HG03575 (cell line): ENCODE measurements around the gene SRSF1.
"Not testable (repeated sequence)": the region's sequence is repeated elsewhere in the genome, so short reads cannot be mapped to it uniquely, and the experiment has no call there.

Experiments
- ATAC-seq: cut with Tn5 transposase; IDR thresholded peaks from one replicate; pipeline ENCODE4 v1.9.1; 2021; ENCODE audit not compliant: unreplicated experiment, insufficient number of reproducible peaks, low FRiP score; ENCODE audit errors: extremely low read depth

SRSF1 gene

DNA sequence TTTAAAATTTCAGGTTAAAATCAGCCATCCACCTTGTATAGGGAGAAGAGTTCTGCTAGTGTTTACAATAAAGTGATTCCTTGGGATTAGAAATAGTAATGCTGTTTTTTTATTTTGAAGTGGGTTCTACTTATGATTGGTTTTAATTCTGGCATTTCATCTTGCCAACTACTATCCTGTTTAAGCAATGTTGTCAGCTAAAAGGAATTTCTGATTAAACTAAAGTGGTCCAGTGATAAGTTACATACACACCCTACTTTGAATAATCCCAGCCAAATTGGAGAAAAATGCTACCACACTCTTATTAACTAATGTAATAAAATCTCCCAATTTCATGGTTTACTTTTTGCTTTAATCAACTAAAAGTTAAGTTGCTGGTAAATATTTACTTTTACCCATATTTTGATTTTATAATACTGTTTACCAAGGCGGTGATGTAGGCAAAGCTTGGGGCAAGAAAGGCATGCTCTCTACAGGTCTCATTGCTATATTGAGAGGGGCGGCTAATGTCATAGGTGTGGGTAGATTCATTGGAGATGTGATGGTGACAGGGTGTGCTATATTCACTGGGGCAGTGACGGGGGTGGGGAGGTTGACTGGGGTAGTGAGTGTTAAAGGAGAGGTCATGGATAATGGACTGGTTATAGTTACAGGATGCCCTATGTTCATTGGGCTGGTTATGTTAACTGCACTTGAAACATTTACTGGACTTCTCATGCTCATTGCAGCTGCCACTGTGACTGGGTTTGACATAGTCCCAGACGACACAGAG lies 32.8 kb downstream of the SRSF1 start:
- not testable (repeated sequence) for ATAC-seq

DNA sequence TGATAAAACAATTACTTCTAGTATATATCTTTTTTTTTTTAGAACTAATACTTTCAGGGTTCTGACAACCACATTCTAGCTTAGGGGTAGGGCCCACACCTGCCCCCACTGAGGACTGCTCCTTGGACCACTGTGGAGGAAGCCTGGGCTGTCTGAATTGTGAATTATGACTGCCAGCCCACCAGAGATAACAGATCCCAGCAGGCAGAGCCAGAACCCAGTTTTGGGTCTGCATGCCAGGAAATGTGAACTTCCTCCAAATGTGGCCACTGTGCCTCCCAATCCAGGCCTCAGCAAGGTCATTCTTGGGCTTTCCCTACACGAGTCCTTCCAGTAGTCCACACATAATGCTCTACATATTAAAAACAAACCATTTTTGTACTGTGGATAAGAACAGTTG lies 34.9 kb downstream of the SRSF1 start:
- no peak for ATAC-seq

DNA sequence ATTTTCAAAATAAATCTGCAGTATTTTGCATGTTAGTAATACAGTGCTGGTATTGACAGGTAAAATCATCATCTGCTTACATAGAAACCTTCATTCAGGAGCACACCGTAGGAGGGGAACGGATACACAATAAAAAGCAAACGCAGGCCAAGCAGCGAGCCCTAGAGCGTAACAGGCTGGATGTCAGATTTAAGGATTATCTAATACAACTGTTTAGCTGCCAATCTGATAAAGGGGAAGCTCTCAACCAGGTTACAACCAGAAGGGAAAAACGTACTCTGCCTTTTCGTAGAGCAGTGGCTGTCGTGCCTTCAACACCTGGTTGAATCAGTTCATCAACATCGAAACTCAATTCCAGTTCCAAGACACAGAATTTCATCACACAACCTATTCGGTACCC lies 35.5 kb downstream of the SRSF1 start:
- no peak for ATAC-seq

DNA sequence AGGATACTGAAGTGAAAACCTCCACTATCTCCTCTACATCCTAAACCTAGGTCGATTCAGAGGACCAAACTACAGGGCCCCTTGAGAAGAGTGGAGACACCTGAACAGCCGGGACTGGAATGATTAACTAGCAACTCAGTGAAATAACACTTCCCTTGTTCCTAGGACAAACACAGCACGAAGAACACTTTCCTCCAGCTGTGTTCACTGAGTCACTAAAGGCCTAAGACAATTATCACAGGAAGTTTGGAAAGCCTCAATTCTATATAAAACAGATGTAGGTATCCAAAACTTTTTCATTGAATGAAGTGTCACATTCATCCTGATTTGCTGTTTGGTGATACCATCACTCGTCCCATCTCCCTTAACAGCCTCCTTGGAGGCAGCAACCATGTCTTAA lies 36.3 kb downstream of the SRSF1 start:
- no peak for ATAC-seq

DNA sequence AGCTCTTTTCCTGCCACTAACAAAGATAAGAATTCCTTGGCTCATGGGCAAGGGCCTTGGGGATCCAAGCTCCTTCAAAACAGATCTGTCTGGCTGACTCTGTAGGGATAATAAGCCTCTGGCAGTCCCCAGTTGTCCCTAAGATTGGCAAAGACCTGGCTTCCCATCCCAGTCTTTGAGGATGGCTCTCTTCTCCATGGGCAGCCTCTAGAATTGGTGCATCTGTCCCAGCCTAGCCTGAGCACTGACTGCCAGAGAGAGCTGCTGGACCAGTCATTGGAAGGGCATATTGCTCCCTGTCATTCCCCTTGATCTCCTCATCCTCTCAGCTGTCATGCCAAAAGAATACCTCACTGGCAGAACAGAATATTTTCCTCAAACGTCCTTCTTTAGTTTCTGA lies 38.6 kb downstream of the SRSF1 start:
- no peak for ATAC-seq

DNA sequence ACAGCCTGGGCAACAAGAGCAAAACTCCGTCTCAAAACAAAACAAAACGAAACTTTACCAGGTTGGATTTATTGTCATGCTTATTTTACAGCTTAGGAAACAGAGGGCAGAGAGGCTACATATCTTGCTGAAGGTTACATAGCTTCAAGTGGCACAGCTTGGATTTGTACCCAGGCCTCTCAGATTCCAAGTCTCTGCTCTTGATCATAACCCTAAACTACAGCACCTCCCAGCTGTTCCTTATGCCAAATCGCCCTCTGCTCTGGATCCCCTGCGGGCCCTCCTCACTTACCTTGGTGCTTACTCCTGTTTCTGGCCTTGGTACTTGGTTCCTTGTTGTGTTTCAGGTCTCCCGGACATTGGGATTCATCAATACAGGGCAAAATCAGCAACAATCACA lies 40.2 kb downstream of the SRSF1 start:
- no peak for ATAC-seq

DNA sequence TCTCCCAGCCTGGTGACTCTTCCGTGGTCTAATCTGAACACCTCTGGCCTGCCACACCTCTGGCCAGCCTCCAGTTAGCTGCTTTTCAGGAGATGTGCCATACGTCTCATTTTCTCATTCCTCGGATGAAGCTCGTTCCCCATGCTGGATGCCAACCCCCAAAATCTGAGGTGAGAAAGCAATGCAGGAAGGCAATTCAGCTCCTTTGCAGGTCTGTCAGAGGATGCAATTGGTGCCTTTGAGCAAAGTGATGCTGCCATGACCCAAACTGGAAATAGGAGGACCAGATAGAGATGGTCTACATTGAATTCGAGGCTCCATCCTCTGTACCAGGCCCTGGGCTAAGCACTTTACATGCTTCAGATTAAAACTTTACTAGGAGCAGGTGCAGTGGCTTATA lies 40.8 kb downstream of the SRSF1 start:
- ATAC-seq, result no peak

DNA sequence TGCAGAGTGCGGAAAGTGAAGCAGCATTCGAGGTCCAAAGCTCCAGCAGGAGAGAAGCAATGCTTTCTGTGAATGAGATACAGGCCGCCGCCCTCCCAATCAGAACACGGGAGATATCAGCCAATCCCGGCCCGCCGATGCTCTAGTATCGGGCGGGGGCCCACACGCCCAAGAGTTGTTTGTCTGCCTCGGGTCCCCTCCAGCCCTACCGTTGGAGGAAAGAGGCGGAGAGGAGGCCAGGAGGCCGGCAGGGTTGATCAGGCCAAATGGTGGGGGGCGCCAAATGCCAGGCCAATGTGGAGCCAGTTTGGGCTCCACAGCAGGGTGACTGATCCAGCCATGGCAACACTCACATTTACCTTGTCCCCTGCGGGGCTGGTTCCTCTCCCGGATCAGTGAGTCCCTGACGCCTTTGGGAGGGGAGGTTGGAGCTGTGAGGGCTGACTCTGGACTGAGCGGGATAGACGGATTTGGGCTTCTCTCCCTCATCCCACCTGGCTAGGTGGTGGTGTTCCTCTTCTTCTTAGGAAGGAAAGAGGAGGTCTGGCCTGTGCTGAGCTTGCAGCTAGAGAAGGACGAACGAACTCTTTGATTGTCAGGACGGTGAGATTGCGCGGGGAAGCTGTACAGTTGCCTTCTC lies 41.4 kb downstream of the SRSF1 start:
- ATAC-seq, result no peak

DNA sequence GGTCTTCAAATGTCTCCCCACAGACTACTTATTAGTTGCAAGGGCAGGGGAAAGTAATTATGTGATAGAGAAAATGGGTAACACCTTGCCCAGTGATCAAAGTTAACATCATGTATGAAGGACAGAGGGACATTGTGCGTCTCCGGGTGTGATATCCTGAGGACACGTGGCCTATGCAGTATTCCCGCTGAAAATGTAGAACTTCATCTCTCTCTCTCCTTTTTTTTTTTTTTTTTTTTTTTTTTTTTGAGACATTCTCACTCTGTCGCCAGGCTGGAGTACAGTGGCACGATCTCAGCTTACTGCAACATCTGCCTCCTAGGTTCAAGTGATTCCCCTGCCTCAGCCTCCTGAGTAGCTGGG lies 43.9 kb downstream of the SRSF1 start:
- no peak for ATAC-seq

DNA sequence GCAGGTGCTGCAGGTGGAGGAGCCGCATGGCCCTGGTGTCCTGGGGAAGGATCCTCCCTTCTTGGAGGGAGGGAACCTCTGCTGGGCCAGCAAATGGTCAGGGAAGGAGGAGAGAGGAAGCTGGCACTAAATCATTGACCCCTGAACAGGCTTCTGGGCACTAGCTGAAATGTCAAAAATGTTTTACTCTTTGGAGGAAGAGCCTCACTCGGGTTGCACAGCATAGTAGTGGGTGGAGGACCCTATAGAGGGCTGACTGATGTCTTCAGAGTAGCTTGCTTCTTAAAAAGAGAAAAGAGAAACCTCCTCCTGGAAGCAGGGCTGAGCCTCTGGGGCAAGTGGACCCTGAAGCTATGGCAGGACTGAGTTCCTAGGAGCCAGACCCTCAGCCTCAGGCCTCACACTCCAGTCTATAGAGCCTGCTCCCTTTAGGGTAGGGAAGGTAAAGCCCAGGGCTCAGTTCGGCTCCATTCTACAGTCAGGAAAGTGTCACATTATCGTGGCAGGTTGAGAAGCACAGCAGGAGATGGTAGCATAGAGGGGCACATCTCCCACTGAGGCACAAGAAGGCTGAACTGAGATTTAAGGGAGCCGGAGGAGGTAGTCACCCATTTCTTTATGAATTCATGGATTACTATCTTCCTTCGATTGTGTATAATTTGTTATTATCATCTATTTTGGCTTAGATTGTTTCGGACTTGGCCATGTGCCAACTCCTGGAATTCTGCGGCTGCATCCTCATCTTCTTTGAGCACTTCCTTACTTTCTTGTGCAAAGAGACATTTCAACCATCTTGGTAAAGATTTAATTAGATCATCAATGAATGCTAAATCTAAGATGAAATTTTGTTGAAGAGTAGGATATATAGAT lies 44.5 kb downstream of the SRSF1 start:
- no peak for ATAC-seq

DNA sequence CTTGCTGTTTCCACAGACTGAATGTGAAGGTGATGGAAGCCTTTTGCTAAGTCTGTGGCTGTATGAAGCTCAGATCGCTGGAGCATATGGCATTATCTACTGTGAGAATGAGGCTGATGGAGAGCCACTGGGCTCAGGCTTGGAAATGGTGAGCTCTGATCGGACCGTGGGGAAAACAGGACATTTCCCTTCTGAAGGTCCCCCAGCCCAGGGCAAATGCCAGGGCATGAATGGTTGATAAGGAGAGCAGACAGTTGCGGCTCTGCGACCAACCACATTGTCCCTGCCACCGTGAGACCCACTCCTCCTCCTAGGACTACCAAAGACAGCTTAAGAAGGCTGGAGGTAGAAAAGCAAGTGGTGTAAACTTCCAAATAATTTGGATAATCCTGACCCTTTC lies 47.1 kb downstream of the SRSF1 start:
- ATAC-seq, result no peak

DNA sequence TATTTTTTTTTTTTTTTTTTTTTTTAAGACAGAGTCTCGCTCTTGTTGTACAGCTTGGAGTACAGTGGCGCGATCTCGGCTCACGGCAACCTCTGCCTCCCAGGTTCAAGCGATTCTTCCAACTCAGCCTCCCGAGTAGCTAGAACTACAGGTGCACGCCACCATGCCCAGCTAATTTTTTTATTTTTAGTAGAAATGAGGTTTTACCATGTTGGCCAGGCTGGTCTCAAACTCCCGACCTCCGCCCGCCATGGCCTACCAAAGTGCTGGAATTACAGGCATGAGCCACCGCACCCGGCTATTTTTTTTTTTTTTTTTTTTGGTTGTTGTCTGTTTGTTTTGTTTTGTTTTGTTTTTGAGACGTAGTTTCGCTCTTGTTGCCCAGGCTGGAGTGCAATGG lies 48.7 kb downstream of the SRSF1 start:
- not testable (repeated sequence) for ATAC-seq

DNA sequence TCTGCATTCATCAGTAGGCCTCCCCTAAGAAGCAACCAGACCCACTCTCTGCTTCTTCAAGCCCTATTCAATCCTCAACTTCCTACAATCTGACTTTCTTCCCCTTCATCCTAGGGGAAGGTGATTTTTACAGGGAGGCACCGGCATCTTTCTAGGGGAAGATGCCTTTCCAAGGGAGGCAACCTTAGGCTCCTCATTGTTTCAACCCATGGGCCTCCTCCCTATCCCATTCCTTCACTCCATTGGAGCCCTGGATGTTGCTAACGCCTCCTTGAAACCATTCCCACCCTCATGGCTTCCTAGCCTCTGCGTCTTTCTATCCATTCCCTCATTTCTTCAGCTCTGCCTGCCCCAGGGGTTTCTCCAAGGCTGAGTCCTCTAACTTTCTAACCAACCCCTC lies 49.2 kb downstream of the SRSF1 start:
- no peak for ATAC-seq

DNA sequence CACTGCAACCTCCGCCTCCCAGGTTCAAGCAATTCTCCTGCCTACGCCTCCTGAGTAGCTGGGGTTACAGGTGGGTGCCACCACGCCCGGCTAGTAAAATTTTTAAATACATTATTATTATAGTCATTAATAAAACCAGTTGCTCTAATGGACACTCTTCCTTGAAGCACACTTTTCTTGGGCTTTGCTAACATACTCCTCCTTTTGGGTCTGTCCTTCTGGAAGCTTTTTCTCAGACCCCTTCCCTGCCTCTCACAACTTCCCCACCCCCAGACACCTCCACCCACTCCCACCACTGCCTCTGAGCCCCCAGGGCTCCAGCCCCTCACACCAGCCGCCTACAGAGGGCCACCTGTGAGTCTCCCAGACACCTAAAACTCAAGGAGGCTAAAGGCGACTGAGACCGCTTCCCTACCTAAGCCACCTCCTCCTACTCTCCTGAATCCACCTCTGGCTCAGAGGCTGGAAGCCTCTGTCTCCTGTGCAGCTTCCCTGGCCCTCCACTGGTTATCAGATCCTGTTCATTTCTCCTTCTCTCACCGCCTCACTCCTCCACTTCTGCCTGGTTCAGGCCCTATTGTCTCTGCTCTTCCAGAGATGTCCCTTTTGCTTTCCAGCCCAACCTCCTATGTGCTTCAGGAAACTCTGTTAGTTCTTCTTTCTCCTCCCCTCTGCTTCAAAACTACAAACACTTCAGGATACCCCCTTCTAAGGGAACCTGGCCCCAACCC lies 49.8 kb downstream of the SRSF1 start:
- no peak for ATAC-seq

DNA sequence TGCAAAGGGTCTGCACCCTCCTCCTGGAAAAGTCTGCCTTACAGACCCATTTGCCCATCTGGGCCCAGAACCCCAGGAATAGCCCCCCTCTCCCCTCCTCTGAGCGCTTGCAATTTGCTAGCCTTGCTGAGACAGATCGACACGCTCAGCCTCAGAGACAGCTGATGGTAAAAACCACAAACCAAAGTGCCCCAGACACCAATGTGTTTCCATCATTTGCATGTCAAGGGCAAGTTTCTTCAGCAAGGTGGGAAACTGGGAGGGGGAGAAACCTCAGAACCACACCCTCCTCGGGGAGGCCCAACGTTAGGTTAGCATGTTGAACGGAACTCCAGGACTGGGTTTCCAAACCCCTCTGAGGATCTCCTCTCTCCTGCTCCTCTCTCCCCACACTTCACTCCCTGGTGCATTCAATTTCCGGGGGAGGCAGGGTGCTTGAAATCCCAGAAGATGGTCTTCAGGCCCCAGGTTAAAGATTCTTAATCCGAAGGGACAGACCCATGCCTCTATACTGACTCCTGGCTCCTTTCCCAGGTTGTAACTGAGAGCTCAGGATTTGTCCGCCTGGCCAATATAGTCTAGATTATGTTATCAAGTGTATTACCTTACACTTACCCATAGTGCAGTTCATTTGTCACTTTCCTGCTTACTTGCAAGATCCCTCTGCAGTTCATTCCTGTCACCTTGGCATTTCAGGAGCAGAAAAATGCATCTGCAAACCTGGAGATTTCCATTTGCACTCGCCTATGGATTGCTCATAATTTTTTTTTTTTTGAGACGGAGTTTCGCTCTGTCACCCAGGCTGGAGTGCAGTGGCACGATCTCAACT lies 50.5 kb downstream of the SRSF1 start:
- ATAC-seq, result peak; percentile 76

DNA sequence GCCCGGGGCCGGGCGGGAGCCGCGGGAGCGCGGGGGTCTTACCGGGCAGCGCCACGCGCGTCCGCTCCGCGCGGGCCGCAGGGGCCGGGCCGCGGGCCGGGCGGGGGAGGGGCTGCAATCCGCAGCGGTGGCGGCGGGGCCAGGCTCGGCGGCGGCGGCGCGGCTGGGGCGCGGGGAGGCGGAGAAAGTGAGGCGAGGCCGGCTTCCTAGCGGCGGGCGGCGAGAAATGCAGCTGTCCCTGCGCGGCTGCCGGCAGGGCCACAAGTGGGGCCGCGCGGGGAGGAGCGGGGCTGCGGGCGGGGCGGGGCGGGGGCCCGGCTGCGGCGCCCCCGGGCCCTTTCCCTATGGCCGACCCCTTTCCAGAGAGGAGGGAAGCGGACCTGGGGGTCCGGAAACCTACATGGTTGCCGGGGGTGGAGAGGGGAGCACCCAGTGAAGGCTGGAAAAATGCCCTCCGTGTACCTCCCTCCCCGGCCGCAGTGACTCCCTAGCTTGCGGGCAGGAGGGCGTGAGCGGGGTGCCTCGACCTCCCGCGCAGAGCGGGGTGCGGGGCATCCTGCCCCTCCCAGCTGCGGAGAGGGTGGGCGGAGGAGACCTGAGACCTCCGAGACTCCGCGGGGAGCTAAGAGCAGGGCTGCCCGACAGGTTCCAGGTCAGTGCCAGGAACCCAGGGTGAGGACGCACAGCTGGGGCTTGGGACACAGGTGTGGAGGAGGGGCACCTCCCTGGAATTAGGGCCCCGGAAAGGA lies 51.7 kb downstream of the SRSF1 start, which contains the start of gene CUEDC1:
Gene CUEDC1, minus strand, starts transcription at position 230 of the 749 bp plus-strand sequence. CDS start 69,848 bp downstream, outside the sequence.
- no peak for ATAC-seq

DNA sequence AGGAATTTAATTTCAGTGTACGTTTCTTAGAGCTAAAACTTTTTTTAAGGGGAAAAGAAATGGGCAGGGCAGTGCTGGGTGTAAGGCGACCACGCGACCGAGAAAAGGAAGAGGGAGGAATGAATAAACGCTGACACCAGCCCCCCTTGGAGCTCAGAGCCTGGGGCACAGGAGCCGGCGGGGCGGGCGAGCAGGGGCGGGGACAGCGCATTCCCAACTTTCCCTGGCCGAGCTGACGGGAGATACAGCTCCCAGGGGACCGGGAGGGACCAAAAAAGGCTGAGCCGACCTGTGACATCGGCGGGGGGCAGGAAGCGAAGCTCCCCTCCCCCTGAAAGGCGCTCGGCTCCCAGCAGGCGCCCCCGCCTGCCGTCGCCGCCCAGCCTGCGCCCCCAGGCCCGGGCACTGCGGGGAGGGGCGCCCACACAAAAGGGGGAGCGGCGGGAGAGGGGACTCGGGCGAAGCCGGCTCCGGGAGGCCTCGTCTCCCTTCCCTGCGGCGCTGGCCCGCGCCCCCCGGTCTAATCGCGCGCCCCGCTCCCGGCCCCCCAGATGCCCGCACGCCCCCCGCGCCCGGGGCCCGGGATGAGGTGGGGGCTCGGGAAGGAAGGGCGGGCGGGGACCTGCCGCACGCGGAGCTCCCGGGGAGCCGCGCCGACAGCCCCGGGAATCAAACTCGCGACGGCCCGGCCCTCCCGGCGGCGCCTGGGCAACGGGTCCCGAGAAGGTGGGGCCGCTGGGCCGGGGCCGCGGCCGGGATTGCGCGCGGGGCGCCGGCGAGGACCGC lies 52.5 kb downstream of the SRSF1 start:
- no peak for ATAC-seq
